SKM-1 (cell line): ENCODE measurements around the gene SEC11A.
"Not testable (repeated sequence)": the region's sequence is repeated elsewhere in the genome, so short reads cannot be mapped to it uniquely, and the experiment has no call there.

Experiments used
- DNase-seq: peaks from one replicate; lab custom pipeline; 2025; ENCODE audit not compliant: unreplicated experiment; lab: John Stamatoyannopoulos, UW

The SEC11A gene

GRCh38 chr15:84645496-84645895 lies 70.4 kb downstream of the SEC11A start:
- DNase-seq: no peak

- no peak for DNase-seq
Observed at GRCh38 chr15:84643838-84644237, 72.1 kb downstream of the SEC11A start.

- DNase-seq: not testable (repeated sequence)
Observed at GRCh38 chr15:84642640-84643039, 73.3 kb downstream of the SEC11A start.

- not testable (repeated sequence) for DNase-seq
Observed at GRCh38 chr15:84641871-84642270, 74.1 kb downstream of the SEC11A start.

GRCh38 chr15:84638103-84638502 lies 77.8 kb downstream of the SEC11A start:
- no peak for DNase-seq

- DNase-seq: no peak
Observed at GRCh38 chr15:84634228-84634837, 81.6 kb downstream of the SEC11A start.

GRCh38 chr15:84633311-84634227 lies 82.4 kb downstream of the SEC11A start:
- no peak for DNase-seq

- no peak for DNase-seq
Observed at GRCh38 chr15:84631706-84632272, 84.2 kb downstream of the SEC11A start.

GRCh38 chr15:84629033-84629432 lies 86.9 kb downstream of the SEC11A start:
- no peak for DNase-seq

- DNase-seq: no peak
Observed at GRCh38 chr15:84625123-84625522, 90.8 kb downstream of the SEC11A start.

- no peak for DNase-seq
Observed at GRCh38 chr15:84624359-84624758, 91.6 kb downstream of the SEC11A start.

GRCh38 chr15:84621358-84621979 lies 94.5 kb downstream of the SEC11A start:
- no peak for DNase-seq

- no peak for DNase-seq
Observed at GRCh38 chr15:84620626-84621025, 95.3 kb downstream of the SEC11A start.
